Measurements from ENCODE around the gene NOX5.

GRCh38 chr15:69093614-69094013, 79.1 kb downstream of the NOX5 start:
- TF ChIP-seq POLR2A (IDR thresholded peaks at IDR 0.05) (no peak), CTCF (IDR thresholded peaks at IDR 0.05) (no peak), POLR2AphosphoS5 (IDR thresholded peaks at IDR 0.05) (no peak)
